ENCODE results near the gene C1QTNF4.

GRCh38 chr11:47617417-47617809 lies 23.2 kb upstream of the C1QTNF4 start:
- TF ChIP-seq RCOR1 (IDR thresholded peaks at IDR 0.05; ENCODE audit: insufficient replicate concordance, low read length) (no peak), SMC3 (IDR thresholded peaks at IDR 0.05; ENCODE audit: low read depth, low read length) (no peak), RFX5 (IDR thresholded peaks at IDR 0.05; ENCODE audit: low read depth, low read length) (no peak), CTCF (conservative IDR thresholded peaks at IDR 0.05; ENCODE audit: low read depth, low read length) (no peak), POLR2A (IDR thresholded peaks at IDR 0.05; ENCODE audit: low read depth, low read length) (no peak)
- TF ChIP-seq, protein P1, sequence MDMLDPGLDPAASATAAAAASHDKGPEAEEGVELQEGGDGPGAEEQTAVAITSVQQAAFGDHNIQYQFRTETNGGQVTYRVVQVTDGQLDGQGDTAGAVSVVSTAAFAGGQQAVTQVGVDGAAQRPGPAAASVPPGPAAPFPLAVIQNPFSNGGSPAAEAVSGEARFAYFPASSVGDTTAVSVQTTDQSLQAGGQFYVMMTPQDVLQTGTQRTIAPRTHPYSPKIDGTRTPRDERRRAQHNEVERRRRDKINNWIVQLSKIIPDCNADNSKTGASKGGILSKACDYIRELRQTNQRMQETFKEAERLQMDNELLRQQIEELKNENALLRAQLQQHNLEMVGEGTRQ (IDR thresholded peaks at IDR 0.05; ENCODE audit: low read depth, low read length): no peak
